Aorta (tissue), 5 donors: ENCODE measurements around the gene LRRC23. TPM values are rescaled to one million over a fixed set of nuclear protein-coding genes. Genes with fewer than 3 reads are reported as not detected.
"Not testable (repeated sequence)": the region's sequence is repeated elsewhere in the genome, so short reads cannot be mapped to it uniquely, and the experiment has no call there.

Source experiments
- ATAC-seq: fragments of 200-7000 bp; cut with Tn5 transposase; one replicate; pipeline ENCODE4 v1.9.1; 2022; ENCODE audit warnings: moderate library complexity; ENCODE audit not compliant: low FRiP score
- DNase-seq, 2 donors: peaks; one replicate each; pipeline ENCODE4 v3.0.0-alpha.2; 2020
- H3K27ac ChIP-seq, 2 donors: one replicate each; pipeline ENCODE4 v1.5.1; 2013; ENCODE audit warnings: low read length in 2 of 2, mild to moderate bottlenecking in 2 of 2, moderate library complexity in 2 of 2, control low read depth in 1 of 2, inconsistent platforms in 1 of 2, low read depth in 1 of 2
- H3K27me3 ChIP-seq, 2 donors: one replicate each; pipeline ENCODE4 v1.6.1; 2013; ENCODE audit warnings: control low read depth in 1 of 2, low read length in 1 of 2, mild to moderate bottlenecking in 1 of 2, moderate library complexity in 1 of 2; ENCODE audit not compliant: insufficient read depth in 2 of 2, control insufficient read depth in 1 of 2
- H3K36me3 ChIP-seq, 2 donors: one replicate each; pipeline ENCODE4 v1.6.1; 2013; ENCODE audit warnings: control low read depth in 1 of 2, low read length in 1 of 2, mild to moderate bottlenecking in 1 of 2; ENCODE audit not compliant: insufficient read depth in 2 of 2, control insufficient read depth in 1 of 2
- H3K4me1 ChIP-seq, 2 donors: one replicate each; pipeline ENCODE4 v1.6.1; 2013; ENCODE audit warnings: low read length in 2 of 2, control low read depth in 1 of 2, mild to moderate bottlenecking in 1 of 2, moderate library complexity in 1 of 2; ENCODE audit not compliant: insufficient read depth in 2 of 2, control insufficient read depth in 1 of 2
- H3K4me3 ChIP-seq, 2 donors: one replicate each; pipeline ENCODE4 v1.5.1; 2013; ENCODE audit warnings: low read length in 2 of 2, control low read depth in 1 of 2, mild to moderate bottlenecking in 1 of 2
- H3K9me3 ChIP-seq: one replicate; pipeline ENCODE4 v1.6.1; 2013; ENCODE audit warnings: mild to moderate bottlenecking, low read length; ENCODE audit not compliant: control insufficient read depth
- WGBS, 2 donors: extraction: QIAGEN DNeasy Blood & Tissue Kit; methylation state at CpG; one replicate each; pipeline ENCODE4 v1.1.7; 2013; 5-methylcytosine and 5-hydroxymethylcytosine counted together
- intact Hi-C, 2 donors: fragments of 100-400 bp; cut with DNase I; formaldehyde crosslinking; loops; one replicate each; pipeline versions ENCODE4 v1.14.2 to v1.15.0; 2022
- polyA plus RNA-seq, 2 donors: library from polyadenylated mRNA; stranded (reverse); fragments of 200-250 nt; gene quantifications; one replicate each; pipeline ENCODE4 v1.2.3, GENCODE V29; 2013
- total RNA-seq, 2 donors: library from RNA; stranded (reverse); fragmentation: NEBNext Ultra II Directional; extraction: Animal tissue kit (Norgen Biotek cat#: 25700); gene quantifications; one replicate each; pipeline ENCODE4 v1.2.1, GENCODE V29; 2021
- donor health status: healthy with polysubstance abuse.
- donor health status: Bipolar disorder and iron deficiency.
- donor health status: DM: no; HTN: no; CAD: no.
- donor health status: DM: no; HTN: no; CAD: no.
- donor health status: DM: yes; HTN: yes; CAD: no.

LRRC23 gene
- total and polyA plus RNA-seq, 4 donors = 5.3 to 20.8 (median 14.0) TPM

- intact Hi-C loops = not testable (repeated sequence)
- 90 to 95% methylated on average over 3 of the region's 3 CpGs for WGBS, 2 donors
These were observed 11.9 kb upstream of the LRRC23 start for GRCh38 chr12:6892683-6893082.

DNA sequence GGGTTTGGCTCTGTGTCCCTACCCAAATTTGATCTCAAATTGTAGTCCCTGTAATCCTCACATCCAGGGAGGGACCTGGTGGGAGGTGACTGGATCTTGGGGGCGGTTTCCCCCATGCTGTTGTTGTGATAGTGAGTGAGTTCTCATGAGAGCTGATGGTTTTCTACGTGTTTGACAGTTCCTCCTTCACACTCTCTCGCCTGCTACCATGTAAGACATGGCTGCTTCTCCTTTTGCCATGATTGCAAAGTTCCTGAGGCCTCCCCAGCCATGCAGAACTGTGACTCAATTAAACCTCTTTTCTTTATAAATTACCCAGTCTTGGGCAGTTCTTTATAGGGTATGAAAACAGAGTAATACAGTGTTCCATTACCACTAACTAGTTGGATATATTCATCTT, 10.3 kb upstream of the LRRC23 start:
- peak in 1 of 2 donors; percentile 11 for DNase-seq
- intact Hi-C loops = no loop called here

More at GRCh38 chr12:6892683-6893082, 11.9 kb upstream of the LRRC23 start:
- not testable (repeated sequence) for H3K27ac ChIP-seq, H3K4me1 ChIP-seq, H3K9me3 ChIP-seq, H3K36me3 ChIP-seq, ATAC-seq, H3K27me3 ChIP-seq, H3K4me3 ChIP-seq
- DNase-seq = peak in 1 of 2 donors; percentile 23

GRCh38 chr12:6896846-6897435, 7.7 kb upstream of the LRRC23 start:
- no peaks in the 10 kb centered on the region for H3K27me3 ChIP-seq
- no peak overlapping the region for H3K27ac ChIP-seq
- H3K4me3 ChIP-seq = no peak overlapping the region
- ATAC-seq = no peak
- DNase-seq = no peak
- WGBS, 2 donors = 46 to 63% methylated on average over 6 of the region's 6 CpGs
- intact Hi-C loops = no loop called here
- H3K4me1 ChIP-seq = no peaks in the 10 kb centered on the region
- H3K9me3 ChIP-seq = no peaks in the 10 kb centered on the region
- no peaks in the 10 kb centered on the region for H3K36me3 ChIP-seq

More for the DNA sequence above, 10.3 kb upstream of the LRRC23 start:
- WGBS, 2 donors = 81 to 84% methylated on average over 3 of the region's 3 CpGs
- Histone ChIP-seq H3K4me3 (no peak overlapping the region), H3K27ac (no peak overlapping the region), H3K4me1 (no peaks in the 10 kb centered on the region), H3K9me3 (no peaks in the 10 kb centered on the region), H3K27me3 (no peaks in the 10 kb centered on the region), H3K36me3 (no peaks in the 10 kb centered on the region)
- ATAC-seq = no peak

GRCh38 chr12:6899427-6899826, 5.2 kb upstream of the LRRC23 start:
- H3K9me3 ChIP-seq = no peaks in the 10 kb centered on the region
- no peaks in the 10 kb centered on the region for H3K36me3 ChIP-seq
- ATAC-seq (no peak), DNase-seq (no peak)
- 74 to 81% methylated on average over 5 of the region's 5 CpGs for WGBS, 2 donors
- no peak overlapping the region for H3K4me3 ChIP-seq
- H3K27me3 ChIP-seq = no peaks in the 10 kb centered on the region
- H3K27ac ChIP-seq = no peak overlapping the region
- intact Hi-C loops = no loop called here
- no peaks in the 10 kb centered on the region for H3K4me1 ChIP-seq

- 55 to 64% methylated on average over 10 of the region's 10 CpGs for WGBS, 2 donors
- Histone ChIP-seq H3K4me3 (no peak overlapping the region), H3K4me1 (no peaks in the 10 kb centered on the region), H3K27ac (no peak overlapping the region), H3K27me3 (no peaks in the 10 kb centered on the region), H3K36me3 (no peaks in the 10 kb centered on the region), H3K9me3 (no peaks in the 10 kb centered on the region)
- peak in 1 of 2 donors; percentile 88 for DNase-seq
- no peak for ATAC-seq
- intact Hi-C loops = no loop called here
These were observed 4.6 kb upstream of the LRRC23 start for GRCh38 chr12:6899837-6900519.

- no peaks in the 10 kb centered on the region for H3K36me3 ChIP-seq
- H3K27me3 ChIP-seq = no peaks in the 10 kb centered on the region
- no peak overlapping the region for H3K4me3 ChIP-seq
- H3K27ac ChIP-seq = no peak overlapping the region
- intact Hi-C loops = no loop called here
- no peaks in the 10 kb centered on the region for H3K4me1 ChIP-seq
- ATAC-seq (no peak), DNase-seq (no peak)
- 83 to 89% methylated on average over 4 of the region's 4 CpGs for WGBS, 2 donors
- H3K9me3 ChIP-seq = no peaks in the 10 kb centered on the region
These were observed 2.2 kb upstream of the LRRC23 start for GRCh38 chr12:6902448-6902847.

- intact Hi-C loops = no loop called here
- WGBS, 2 donors = 90 to 91% methylated on average over 1 of the region's 1 CpG
- Histone ChIP-seq H3K27ac (no peak overlapping the region), H3K4me3 (no peak overlapping the region), H3K36me3 (no peaks in the 10 kb centered on the region), H3K27me3 (no peaks in the 10 kb centered on the region), H3K9me3 (no peaks in the 10 kb centered on the region), H3K4me1 (no peaks in the 10 kb centered on the region)
- DNase-seq (no peak), ATAC-seq (no peak)
These were observed 900 bp upstream of the LRRC23 start for GRCh38 chr12:6903722-6904121.

- 66 to 72% methylated on average over 5 of the region's 5 CpGs for WGBS, 2 donors
- intact Hi-C loops = no loop called here
These were observed 905 bp downstream of the LRRC23 start for GRCh38 chr12:6905414-6906040.

GRCh38 chr12:6908141-6908540, 3.5 kb downstream of the LRRC23 start:
- intact Hi-C loops, ATAC-seq: not testable (repeated sequence)
- 93 to 96% methylated on average over 11 of the region's 11 CpGs for WGBS, 2 donors

More at GRCh38 chr12:6905414-6906040, 905 bp downstream of the LRRC23 start:
- Histone ChIP-seq H3K9me3 (no peaks in the 10 kb centered on the region), H3K27ac (peak overlapping the region in 1 of 2 donors; percentile 62), H3K4me1 (no peaks in the 10 kb centered on the region), H3K36me3 (no peaks in the 10 kb centered on the region), H3K27me3 (no peaks in the 10 kb centered on the region), H3K4me3 (no peak overlapping the region)
- DNase-seq = no peak
- ATAC-seq = no peak

More at GRCh38 chr12:6908141-6908540, 3.5 kb downstream of the LRRC23 start:
- not testable (repeated sequence) for H3K27me3 ChIP-seq, H3K27ac ChIP-seq, H3K36me3 ChIP-seq, H3K4me1 ChIP-seq, H3K9me3 ChIP-seq, H3K4me3 ChIP-seq
- DNase-seq = peak in 1 of 2 donors; percentile 32
